ENCODE measurements around the gene P4HA2.

- TF ChIP-seq CTCF (IDR thresholded peaks at IDR 0.05) = no peak
- no peak for TF ChIP-seq POLR2A (IDR thresholded peaks at IDR 0.05)
- TF ChIP-seq POLR2AphosphoS5 (IDR thresholded peaks at IDR 0.05) = no peak
Observed at GRCh38 chr5:132223861-132224260, 3.8 kb downstream of the P4HA2 start.
